ENCODE measurements around the gene PLXNA2.

The PLXNA2 gene

DNA sequence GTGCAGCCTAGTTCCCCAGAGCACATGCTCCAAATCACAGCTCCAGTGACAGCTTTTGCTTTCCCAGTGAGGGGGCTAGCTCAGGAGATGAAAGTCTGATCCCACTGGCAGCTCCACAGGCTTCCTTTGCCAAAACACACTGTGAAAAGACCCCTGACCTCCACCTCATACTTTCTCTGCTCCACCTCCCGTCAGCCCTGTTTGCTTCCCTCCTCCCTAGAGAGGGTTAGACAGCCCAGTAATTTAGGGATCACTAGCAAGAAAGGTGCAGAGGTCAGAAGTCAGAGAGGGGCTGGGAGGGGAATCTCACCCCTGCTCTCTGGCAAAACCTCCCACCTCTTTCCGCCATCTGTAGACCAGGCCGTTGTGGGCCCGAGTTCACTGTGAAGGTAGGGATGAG, 62.8 kb downstream of the PLXNA2 start:
- no peak overlapping the region for H3K4me3 ChIP-seq (ENCODE audit: low read length)
- peaks cover 26% of the 10 kb centered on the region for H3K4me1 ChIP-seq (ENCODE audit: insufficient read depth, low read length)
- no peaks in the 10 kb centered on the region for H3K36me3 ChIP-seq (ENCODE audit: insufficient read depth, low read depth, low read length)
- no peak overlapping the region for H3K9ac ChIP-seq (ENCODE audit: low read depth, low read length)
- no peaks in the 10 kb centered on the region; the same call in 1 of the 2 replicates for H3K27me3 ChIP-seq (ENCODE audit: insufficient read depth, low read length)
- H3K27ac ChIP-seq (ENCODE audit: low read length): no peak overlapping the region
- H3K9me3 ChIP-seq (ENCODE audit: insufficient read depth, low read depth, low read length): no peaks in the 10 kb centered on the region

GRCh38 chr1:208180421-208180820, 63.8 kb downstream of the PLXNA2 start:
- no peaks in the 10 kb centered on the region; the same call in 1 of the 2 replicates for H3K27me3 ChIP-seq (ENCODE audit: insufficient read depth, low read length)
- H3K9ac ChIP-seq (ENCODE audit: low read depth, low read length): no peak overlapping the region
- H3K27ac ChIP-seq (ENCODE audit: low read length): no peak overlapping the region
- no peaks in the 10 kb centered on the region for H3K9me3 ChIP-seq (ENCODE audit: insufficient read depth, low read depth, low read length)
- H3K36me3 ChIP-seq (ENCODE audit: insufficient read depth, low read depth, low read length): no peaks in the 10 kb centered on the region
- H3K4me1 ChIP-seq (ENCODE audit: insufficient read depth, low read length): peaks cover 26% of the 10 kb centered on the region
- no peak overlapping the region for H3K4me3 ChIP-seq (ENCODE audit: low read length)

GRCh38 chr1:208179961-208180409, 64.2 kb downstream of the PLXNA2 start:
- Histone ChIP-seq H3K27me3 (ENCODE audit: insufficient read depth, low read length) (no peaks in the 10 kb centered on the region; the same call in 1 of the 2 replicates), H3K4me1 (ENCODE audit: insufficient read depth, low read length) (peaks cover 26% of the 10 kb centered on the region), H3K4me3 (ENCODE audit: low read length) (no peak overlapping the region), H3K9ac (ENCODE audit: low read depth, low read length) (no peak overlapping the region), H3K27ac (ENCODE audit: low read length) (no peak overlapping the region), H3K9me3 (ENCODE audit: insufficient read depth, low read depth, low read length) (no peaks in the 10 kb centered on the region), H3K36me3 (ENCODE audit: insufficient read depth, low read depth, low read length) (no peaks in the 10 kb centered on the region)

GRCh38 chr1:208179263-208179816, 64.8 kb downstream of the PLXNA2 start:
- no peaks in the 10 kb centered on the region; the same call in 1 of the 2 replicates for H3K27me3 ChIP-seq (ENCODE audit: insufficient read depth, low read length)
- peaks cover 30% of the 10 kb centered on the region for H3K4me1 ChIP-seq (ENCODE audit: insufficient read depth, low read length)
- H3K36me3 ChIP-seq (ENCODE audit: insufficient read depth, low read depth, low read length): no peaks in the 10 kb centered on the region
- no peaks in the 10 kb centered on the region for H3K9me3 ChIP-seq (ENCODE audit: insufficient read depth, low read depth, low read length)
- H3K9ac ChIP-seq (ENCODE audit: low read depth, low read length): no peak overlapping the region
- no peak overlapping the region for H3K4me3 ChIP-seq (ENCODE audit: low read length)
- H3K27ac ChIP-seq (ENCODE audit: low read length): no peak overlapping the region

- H3K9ac ChIP-seq (ENCODE audit: low read depth, low read length): no peak overlapping the region
- H3K27ac ChIP-seq (ENCODE audit: low read length): no peak overlapping the region
- no peaks in the 10 kb centered on the region; the same call in 1 of the 2 replicates for H3K27me3 ChIP-seq (ENCODE audit: insufficient read depth, low read length)
These were observed 66.1 kb downstream of the PLXNA2 start for GRCh38 chr1:208178091-208178529.

GRCh38 chr1:208177656-208178055, 66.5 kb downstream of the PLXNA2 start:
- Histone ChIP-seq H3K9me3 (ENCODE audit: insufficient read depth, low read depth, low read length) (no peaks in the 10 kb centered on the region), H3K4me3 (ENCODE audit: low read length) (0 out of 2 replicates have a peak overlapping the region, but pooled peaks have one; percentile 19), H3K27me3 (ENCODE audit: insufficient read depth, low read length) (no peaks in the 10 kb centered on the region; the same call in 1 of the 2 replicates), H3K9ac (ENCODE audit: low read depth, low read length) (no peak overlapping the region), H3K4me1 (ENCODE audit: insufficient read depth, low read length) (peaks cover 30% of the 10 kb centered on the region), H3K36me3 (ENCODE audit: insufficient read depth, low read depth, low read length) (no peaks in the 10 kb centered on the region), H3K27ac (ENCODE audit: low read length) (no peak overlapping the region)

More at GRCh38 chr1:208178091-208178529, 66.1 kb downstream of the PLXNA2 start:
- H3K36me3 ChIP-seq (ENCODE audit: insufficient read depth, low read depth, low read length): no peaks in the 10 kb centered on the region
- H3K4me3 ChIP-seq (ENCODE audit: low read length): no peak overlapping the region
- H3K9me3 ChIP-seq (ENCODE audit: insufficient read depth, low read depth, low read length): no peaks in the 10 kb centered on the region
- peaks cover 30% of the 10 kb centered on the region for H3K4me1 ChIP-seq (ENCODE audit: insufficient read depth, low read length)

DNA sequence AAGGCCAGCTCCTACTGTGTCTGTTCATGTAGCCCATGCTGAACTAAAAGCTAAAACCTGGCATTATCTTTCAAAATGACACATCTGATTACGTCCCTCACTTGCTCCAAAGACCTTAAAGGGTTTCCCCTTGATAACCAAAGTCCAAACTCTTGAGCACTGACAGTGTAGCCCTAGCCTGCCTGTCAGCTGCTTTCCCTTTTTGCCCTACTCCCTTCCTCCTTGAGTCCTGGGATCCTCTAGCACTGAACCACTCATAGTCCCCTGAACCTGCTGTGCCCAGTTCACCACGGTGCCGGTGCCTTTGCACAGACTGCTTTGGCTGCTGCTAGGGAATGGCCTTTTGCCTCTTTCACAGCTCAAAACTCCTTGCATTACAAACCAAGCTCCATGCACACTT, 67.5 kb downstream of the PLXNA2 start:
- H3K27me3 ChIP-seq (ENCODE audit: insufficient read depth, low read length): no peaks in the 10 kb centered on the region; the same call in 1 of the 2 replicates
- H3K9ac ChIP-seq (ENCODE audit: low read depth, low read length): no peak overlapping the region
- H3K27ac ChIP-seq (ENCODE audit: low read length): no peak overlapping the region
- H3K36me3 ChIP-seq (ENCODE audit: insufficient read depth, low read depth, low read length): no peaks in the 10 kb centered on the region
- H3K4me3 ChIP-seq (ENCODE audit: low read length): no peak overlapping the region
- no peaks in the 10 kb centered on the region for H3K9me3 ChIP-seq (ENCODE audit: insufficient read depth, low read depth, low read length)
- H3K4me1 ChIP-seq (ENCODE audit: insufficient read depth, low read length): peaks cover 30% of the 10 kb centered on the region

DNA sequence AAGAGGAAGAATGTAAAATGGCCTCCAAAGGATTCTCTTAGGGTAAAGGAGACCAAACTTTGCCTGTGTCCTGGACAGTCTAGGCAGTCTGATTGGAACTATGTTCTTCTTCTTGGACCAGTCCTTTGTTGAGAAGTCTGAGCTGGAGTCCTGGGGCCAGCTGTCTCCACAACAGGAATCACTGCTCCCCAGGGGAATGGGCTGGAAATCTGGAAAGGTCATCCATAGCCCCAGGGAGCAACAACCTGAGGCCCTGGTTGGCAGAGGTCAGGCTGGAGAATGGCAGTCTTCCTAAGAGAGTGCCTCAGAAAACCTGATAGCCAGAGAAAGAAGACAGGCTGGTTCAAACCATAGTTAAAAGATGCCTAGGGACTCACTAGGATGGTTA, 68.7 kb downstream of the PLXNA2 start:
- H3K4me1 ChIP-seq (ENCODE audit: insufficient read depth, low read length): peaks cover 30% of the 10 kb centered on the region

GRCh38 chr1:208174731-208175507, 69.3 kb downstream of the PLXNA2 start:
- Histone ChIP-seq H3K36me3 (ENCODE audit: insufficient read depth, low read depth, low read length) (no peaks in the 10 kb centered on the region), H3K9ac (ENCODE audit: low read depth, low read length) (no peak overlapping the region), H3K27me3 (ENCODE audit: insufficient read depth, low read length) (no peaks in the 10 kb centered on the region; the same call in 1 of the 2 replicates), H3K4me3 (ENCODE audit: low read length) (no peak overlapping the region), H3K9me3 (ENCODE audit: insufficient read depth, low read depth, low read length) (no peaks in the 10 kb centered on the region), H3K4me1 (ENCODE audit: insufficient read depth, low read length) (peaks cover 33% of the 10 kb centered on the region), H3K27ac (ENCODE audit: low read length) (no peak overlapping the region)

More for the DNA sequence above, 68.7 kb downstream of the PLXNA2 start:
- no peaks in the 10 kb centered on the region for H3K36me3 ChIP-seq (ENCODE audit: insufficient read depth, low read depth, low read length)
- H3K27me3 ChIP-seq (ENCODE audit: insufficient read depth, low read length): no peaks in the 10 kb centered on the region; the same call in 1 of the 2 replicates
- no peak overlapping the region for H3K9ac ChIP-seq (ENCODE audit: low read depth, low read length)
- H3K4me3 ChIP-seq (ENCODE audit: low read length): no peak overlapping the region
- H3K9me3 ChIP-seq (ENCODE audit: insufficient read depth, low read depth, low read length): no peaks in the 10 kb centered on the region
- no peak overlapping the region for H3K27ac ChIP-seq (ENCODE audit: low read length)

GRCh38 chr1:208174200-208174599, 70.0 kb downstream of the PLXNA2 start:
- no peak overlapping the region for H3K27ac ChIP-seq (ENCODE audit: low read length)
- no peaks in the 10 kb centered on the region for H3K36me3 ChIP-seq (ENCODE audit: insufficient read depth, low read depth, low read length)
- H3K4me1 ChIP-seq (ENCODE audit: insufficient read depth, low read length): peaks cover 27% of the 10 kb centered on the region

DNA sequence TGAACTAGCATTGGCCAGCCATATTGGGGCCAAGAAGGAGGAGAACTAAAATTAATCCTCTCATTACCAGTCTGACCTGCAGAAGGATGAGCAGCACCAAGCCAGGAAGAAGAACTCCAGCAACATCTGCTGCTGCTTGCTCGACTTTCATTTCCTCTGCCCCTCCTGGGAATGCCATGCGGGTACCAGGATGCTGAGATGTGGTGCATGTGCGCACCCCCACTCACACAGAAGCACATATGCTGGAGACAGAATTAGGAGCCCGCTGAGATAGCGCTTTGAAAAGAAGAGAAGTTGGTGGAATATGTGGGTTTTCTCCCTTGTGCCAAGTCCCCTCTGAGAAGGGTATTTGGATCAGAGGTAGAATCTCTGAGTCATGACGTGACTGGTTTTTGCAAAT, 70.4 kb downstream of the PLXNA2 start:
- Histone ChIP-seq H3K27ac (ENCODE audit: low read length) (no peak overlapping the region), H3K9ac (ENCODE audit: low read depth, low read length) (no peak overlapping the region), H3K9me3 (ENCODE audit: insufficient read depth, low read depth, low read length) (no peaks in the 10 kb centered on the region), H3K4me1 (ENCODE audit: insufficient read depth, low read length) (peaks cover 27% of the 10 kb centered on the region), H3K4me3 (ENCODE audit: low read length) (no peak overlapping the region), H3K36me3 (ENCODE audit: insufficient read depth, low read depth, low read length) (no peaks in the 10 kb centered on the region), H3K27me3 (ENCODE audit: insufficient read depth, low read length) (no peaks in the 10 kb centered on the region; the same call in 1 of the 2 replicates)

More at GRCh38 chr1:208174200-208174599, 70.0 kb downstream of the PLXNA2 start:
- no peak overlapping the region for H3K4me3 ChIP-seq (ENCODE audit: low read length)
- H3K27me3 ChIP-seq (ENCODE audit: insufficient read depth, low read length): no peaks in the 10 kb centered on the region; the same call in 1 of the 2 replicates
- no peak overlapping the region for H3K9ac ChIP-seq (ENCODE audit: low read depth, low read length)
- H3K9me3 ChIP-seq (ENCODE audit: insufficient read depth, low read depth, low read length): no peaks in the 10 kb centered on the region

Measured in iPS-20b (cell line).